B cell (primary cell): Measurements from ENCODE around the gene ALOXE3.

ENCODE experiments used
- EZH2 ChIP-seq: IDR thresholded peaks from 2 replicates; pipeline ENCODE4 v1.6.1; 2012; ENCODE audit warnings: borderline replicate concordance, low read depth, mild to moderate bottlenecking, moderate library complexity, low read length; ENCODE audit not compliant: insufficient read depth, poor library complexity, severe bottlenecking
- TF ChIP-seq, protein P1 (sequence below): fragments of 200-600 bp; IDR thresholded peaks from one replicate; pipeline ENCODE4 v1.8.0; 2022; ENCODE audit warnings: antibody characterized with exemption, mild to moderate bottlenecking

DNA sequence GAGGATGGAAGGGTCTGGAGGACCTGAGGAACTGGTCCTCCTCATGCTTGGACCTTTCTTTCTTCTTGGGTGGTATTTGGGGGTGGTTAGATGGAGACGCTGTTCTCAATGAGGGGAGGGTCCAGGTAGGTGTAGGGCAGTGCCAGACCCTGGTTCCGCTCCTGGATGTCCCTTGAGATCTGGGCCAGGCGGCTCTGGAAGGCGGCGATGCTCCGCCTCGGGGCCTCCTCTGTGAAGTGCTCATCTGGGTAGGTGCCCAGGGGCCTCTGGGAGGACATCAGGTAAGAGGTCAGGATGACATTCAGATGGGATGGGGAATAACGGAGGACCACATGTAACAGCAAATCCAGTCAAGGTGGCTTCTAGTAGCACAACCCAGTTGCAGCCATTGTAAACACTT lies 21.8 kb downstream of the ALOXE3 start:
- TF ChIP-seq, protein P1, sequence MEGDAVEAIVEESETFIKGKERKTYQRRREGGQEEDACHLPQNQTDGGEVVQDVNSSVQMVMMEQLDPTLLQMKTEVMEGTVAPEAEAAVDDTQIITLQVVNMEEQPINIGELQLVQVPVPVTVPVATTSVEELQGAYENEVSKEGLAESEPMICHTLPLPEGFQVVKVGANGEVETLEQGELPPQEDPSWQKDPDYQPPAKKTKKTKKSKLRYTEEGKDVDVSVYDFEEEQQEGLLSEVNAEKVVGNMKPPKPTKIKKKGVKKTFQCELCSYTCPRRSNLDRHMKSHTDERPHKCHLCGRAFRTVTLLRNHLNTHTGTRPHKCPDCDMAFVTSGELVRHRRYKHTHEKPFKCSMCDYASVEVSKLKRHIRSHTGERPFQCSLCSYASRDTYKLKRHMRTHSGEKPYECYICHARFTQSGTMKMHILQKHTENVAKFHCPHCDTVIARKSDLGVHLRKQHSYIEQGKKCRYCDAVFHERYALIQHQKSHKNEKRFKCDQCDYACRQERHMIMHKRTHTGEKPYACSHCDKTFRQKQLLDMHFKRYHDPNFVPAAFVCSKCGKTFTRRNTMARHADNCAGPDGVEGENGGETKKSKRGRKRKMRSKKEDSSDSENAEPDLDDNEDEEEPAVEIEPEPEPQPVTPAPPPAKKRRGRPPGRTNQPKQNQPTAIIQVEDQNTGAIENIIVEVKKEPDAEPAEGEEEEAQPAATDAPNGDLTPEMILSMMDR = no peak
- no peak for TF ChIP-seq EZH2
